Activated naive CD8-positive, alpha-beta T cell treated with anti-CD3 and anti-CD28 coated beads for 36 hours (primary cell): ENCODE results near the gene WDFY2. TPM values are rescaled to one million over a fixed set of nuclear protein-coding genes. Genes with fewer than 3 reads are reported as not detected.
"Not testable (repeated sequence)": the region's sequence is repeated elsewhere in the genome, so short reads cannot be mapped to it uniquely, and the experiment has no call there.

Source experiments
- DNase-seq: peaks from one replicate; pipeline ENCODE4 v3.0.0; 2021
- H3K27ac Mint-ChIP-seq: one replicate; pipeline ENCODE4 v1.8.0; 2022; ENCODE audit warnings: mild to moderate bottlenecking, moderate library complexity, mixed read lengths
- H3K27me3 Mint-ChIP-seq: one replicate; pipeline ENCODE4 v1.8.0; 2022; ENCODE audit warnings: mild to moderate bottlenecking, mixed read lengths
- H3K36me3 Mint-ChIP-seq: one replicate; pipeline ENCODE4 v1.8.0; 2021; ENCODE audit warnings: mild to moderate bottlenecking, mixed read lengths
- H3K4me1 Mint-ChIP-seq: one replicate; pipeline ENCODE4 v1.8.0; 2021; ENCODE audit warnings: mixed read lengths
- H3K4me3 Mint-ChIP-seq: one replicate; pipeline ENCODE4 v1.8.0; 2022; ENCODE audit warnings: mild to moderate bottlenecking, moderate library complexity, mixed read lengths
- H3K9me3 Mint-ChIP-seq: one replicate; pipeline ENCODE4 v1.8.0; 2022; ENCODE audit warnings: mixed read lengths
- total RNA-seq, 2 experiments: library from RNA; stranded (reverse); gene quantifications; one replicate each; pipeline ENCODE4 v1.2.3, GENCODE V29; 2021

Gene WDFY2
- total RNA-seq, 2 experiments from 2014 or later, result 6.0 to 7.9 TPM

DNA sequence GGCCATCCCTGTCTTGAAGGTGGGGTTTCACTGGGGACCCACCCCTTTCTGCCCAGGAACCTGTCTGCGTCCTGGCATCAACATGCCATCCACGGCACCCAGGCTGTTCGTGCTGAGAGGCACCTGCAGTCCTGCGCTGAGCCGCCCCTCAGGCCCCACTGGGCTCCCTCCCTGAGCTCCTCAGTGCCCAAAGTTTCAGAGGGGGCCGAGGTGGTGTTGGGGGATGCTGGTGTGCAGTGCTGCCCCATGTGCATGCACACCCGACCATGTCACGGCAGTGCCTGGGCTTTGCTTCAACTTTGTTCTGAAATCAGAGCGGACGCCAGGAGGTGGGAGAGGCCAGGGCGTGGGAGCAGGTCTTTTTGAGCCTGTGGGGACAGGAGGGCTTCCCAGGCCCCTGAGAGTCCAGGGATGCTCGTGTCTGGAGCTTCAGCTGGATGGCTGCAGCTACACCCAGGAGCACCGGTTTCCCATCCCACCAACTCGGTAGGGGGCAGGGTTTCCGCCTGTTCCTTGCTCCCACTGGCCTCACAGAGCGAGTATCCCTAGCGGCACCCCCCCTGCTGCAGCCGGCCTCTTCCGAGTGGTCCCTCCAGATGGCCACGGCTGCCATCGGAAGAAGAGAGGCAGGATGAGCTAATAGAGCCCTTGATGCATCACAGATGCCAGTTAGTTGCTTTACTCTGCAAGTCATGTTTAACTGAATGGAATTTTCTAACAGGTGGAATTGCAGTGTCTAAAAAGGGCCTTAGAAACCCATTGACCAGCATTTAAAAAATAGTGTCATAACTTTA is 44.0 kb downstream of the WDFY2 start:
- DNase-seq, result no peak
- H3K27me3 Mint-ChIP-seq, result no peaks in the 10 kb centered on the region
- peaks cover 45% of the 10 kb centered on the region for H3K4me1 Mint-ChIP-seq
- H3K4me3 Mint-ChIP-seq, result no peak overlapping the region
- no peaks in the 10 kb centered on the region for H3K36me3 Mint-ChIP-seq
- H3K9me3 Mint-ChIP-seq, result no peaks in the 10 kb centered on the region
- no peak overlapping the region for H3K27ac Mint-ChIP-seq

GRCh38 chr13:51629491-51630287 is 45.4 kb downstream of the WDFY2 start:
- no peak overlapping the region for H3K27ac Mint-ChIP-seq
- DNase-seq, result no peak
- peaks cover 38% of the 10 kb centered on the region for H3K4me1 Mint-ChIP-seq
- no peaks in the 10 kb centered on the region for H3K27me3 Mint-ChIP-seq
- no peaks in the 10 kb centered on the region for H3K36me3 Mint-ChIP-seq
- peaks cover 1% of the 10 kb centered on the region for H3K9me3 Mint-ChIP-seq
- no peak overlapping the region for H3K4me3 Mint-ChIP-seq

GRCh38 chr13:51630288-51630615 is 46.0 kb downstream of the WDFY2 start:
- DNase-seq, result no peak
- H3K27me3 Mint-ChIP-seq, result no peaks in the 10 kb centered on the region
- peaks cover 1% of the 10 kb centered on the region for H3K9me3 Mint-ChIP-seq
- no peak overlapping the region for H3K4me3 Mint-ChIP-seq
- H3K36me3 Mint-ChIP-seq, result no peaks in the 10 kb centered on the region
- peaks cover 37% of the 10 kb centered on the region for H3K4me1 Mint-ChIP-seq
- H3K27ac Mint-ChIP-seq, result no peak overlapping the region

DNA sequence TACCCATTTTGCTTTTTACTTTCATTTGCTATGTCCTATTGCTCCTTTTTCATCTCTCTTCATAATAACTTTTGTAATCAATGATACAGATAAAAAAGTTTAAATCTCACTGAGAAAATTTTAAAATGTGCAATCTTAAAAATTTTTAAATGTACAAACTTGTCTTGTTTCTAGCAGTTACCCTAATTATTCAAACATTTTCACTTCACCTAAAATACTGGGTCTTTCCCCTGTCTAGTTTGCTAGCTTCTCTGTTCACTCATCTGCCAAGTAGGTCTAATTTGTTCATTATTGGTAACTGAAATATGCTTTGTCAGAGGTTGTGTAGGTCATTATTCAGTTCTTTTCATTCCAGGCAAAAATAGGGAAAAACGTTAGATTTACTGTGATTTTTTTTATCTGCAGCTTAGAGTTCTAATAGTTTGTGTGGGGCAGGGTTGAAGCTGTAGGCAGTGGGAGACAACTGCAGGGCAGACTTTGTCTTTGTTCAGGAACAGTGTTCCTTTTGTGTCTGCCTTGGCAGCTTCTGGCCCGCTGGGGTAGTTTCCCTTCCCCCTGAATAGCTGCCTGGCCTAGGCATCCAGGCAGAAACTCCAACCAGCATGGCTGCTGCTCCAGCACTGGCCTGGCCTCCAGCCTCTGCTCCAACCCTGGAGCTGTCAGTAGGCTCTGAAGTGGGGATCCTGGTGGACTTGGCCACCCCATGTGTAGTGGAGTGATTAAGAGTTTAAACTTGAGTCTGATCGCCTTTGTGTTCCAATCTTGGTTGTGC is 48.5 kb downstream of the WDFY2 start:
- Mint-ChIP-seq H3K36me3 (peaks cover 4% of the 10 kb centered on the region), H3K27ac (no peak overlapping the region), H3K9me3 (peaks cover 1% of the 10 kb centered on the region), H3K27me3 (no peaks in the 10 kb centered on the region), H3K4me1 (peaks cover 48% of the 10 kb centered on the region), H3K4me3 (no peak overlapping the region)
- DNase-seq, result no peak

DNA sequence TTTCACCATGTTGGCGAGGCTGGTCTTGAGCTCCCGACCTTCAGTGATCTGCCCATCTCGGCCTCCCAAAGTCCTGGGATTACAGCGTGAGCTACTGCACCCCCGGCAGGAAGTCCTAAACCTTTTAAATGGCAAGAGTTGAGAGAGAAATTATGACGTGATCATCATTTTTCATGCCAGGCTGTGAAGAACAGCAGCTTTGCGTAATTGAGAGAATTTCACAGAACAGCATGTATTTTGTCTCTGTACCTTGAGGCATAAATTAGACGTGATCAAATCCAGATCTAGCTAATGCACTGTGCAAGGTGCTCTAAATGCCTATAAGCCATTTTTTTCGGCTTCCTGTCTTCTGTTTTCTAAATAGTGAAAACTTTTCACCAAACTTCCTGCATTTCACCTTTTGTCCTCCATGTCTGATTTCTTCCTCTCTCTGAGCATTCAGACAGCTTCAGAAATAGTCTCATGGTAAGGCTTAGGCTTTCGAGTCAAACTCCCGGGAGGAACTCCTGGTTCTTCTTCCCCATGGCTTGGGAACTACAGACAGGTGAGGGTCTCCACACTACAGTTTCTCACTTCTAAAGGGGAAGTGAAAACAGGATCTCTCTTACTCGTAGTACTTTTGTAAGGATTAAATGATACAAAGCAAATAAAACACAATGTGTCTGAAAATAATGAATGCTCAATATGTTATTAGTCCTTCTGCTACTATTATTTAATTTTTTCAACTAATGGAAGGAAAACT is 51.0 kb downstream of the WDFY2 start:
- Mint-ChIP-seq H3K4me1 (peaks cover 33% of the 10 kb centered on the region), H3K4me3 (peak overlapping the region; percentile 54), H3K27ac (peak overlapping the region; percentile 73), H3K36me3 (peaks cover 4% of the 10 kb centered on the region), H3K27me3 (no peaks in the 10 kb centered on the region), H3K9me3 (peaks cover 1% of the 10 kb centered on the region)
- no peak for DNase-seq

DNA sequence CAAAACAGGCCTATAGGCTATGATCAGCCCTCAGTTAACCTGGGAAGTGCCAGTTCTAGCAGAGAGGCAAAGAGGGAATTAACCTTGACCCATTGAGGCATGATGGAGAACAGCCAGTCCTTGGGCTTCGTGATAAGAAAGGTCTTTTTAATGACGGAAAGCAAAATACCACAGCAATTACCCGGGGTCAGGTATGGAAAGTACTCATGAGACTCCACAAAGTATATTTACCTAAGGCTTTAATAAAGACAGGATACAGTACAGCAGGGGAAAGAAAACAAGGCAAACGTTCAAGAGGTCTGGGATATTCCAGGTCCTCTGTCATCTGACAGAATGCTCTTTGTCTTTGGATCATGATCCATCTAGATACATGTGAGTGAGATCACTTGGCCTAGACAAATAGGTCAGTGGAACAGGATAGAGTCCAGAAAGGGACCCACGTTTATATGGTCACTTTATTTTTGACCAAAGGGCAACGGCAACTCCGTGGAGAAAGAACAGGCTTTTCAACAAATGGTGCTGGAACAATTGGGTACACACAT is 52.2 kb downstream of the WDFY2 start:
- Mint-ChIP-seq H3K4me3 (no peak overlapping the region), H3K4me1 (peaks cover 33% of the 10 kb centered on the region), H3K9me3 (peaks cover 1% of the 10 kb centered on the region), H3K36me3 (peaks cover 4% of the 10 kb centered on the region), H3K27ac (no peak overlapping the region), H3K27me3 (no peaks in the 10 kb centered on the region)
- DNase-seq, result no peak

DNA sequence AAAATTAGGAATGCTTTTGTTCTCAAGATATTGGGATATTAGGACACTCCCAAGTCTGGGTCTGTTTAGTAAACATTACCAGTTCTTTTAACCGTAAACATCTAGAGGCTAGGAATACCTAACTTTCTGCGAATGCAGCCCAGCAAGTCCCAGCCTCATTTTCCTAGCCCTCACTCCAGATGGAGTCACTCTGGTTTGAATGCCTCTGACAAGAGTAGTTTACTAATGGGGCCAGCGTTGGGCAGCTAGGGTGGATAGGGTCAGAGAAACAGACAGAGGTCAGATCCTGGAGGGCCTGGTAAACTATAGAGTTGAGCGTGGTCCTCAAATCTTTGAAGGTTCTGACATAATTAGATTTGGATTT is 53.6 kb downstream of the WDFY2 start:
- H3K27me3 Mint-ChIP-seq, result no peaks in the 10 kb centered on the region
- H3K36me3 Mint-ChIP-seq, result peaks cover 4% of the 10 kb centered on the region
- no peak overlapping the region for H3K27ac Mint-ChIP-seq
- peaks cover 1% of the 10 kb centered on the region for H3K9me3 Mint-ChIP-seq
- peaks cover 26% of the 10 kb centered on the region for H3K4me1 Mint-ChIP-seq
- DNase-seq, result no peak
- H3K4me3 Mint-ChIP-seq, result no peak overlapping the region

- no peaks in the 10 kb centered on the region for H3K27me3 Mint-ChIP-seq
- H3K9me3 Mint-ChIP-seq, result peaks cover 1% of the 10 kb centered on the region
- H3K36me3 Mint-ChIP-seq, result peaks cover 4% of the 10 kb centered on the region
- peaks cover 27% of the 10 kb centered on the region for H3K4me1 Mint-ChIP-seq
- H3K4me3 Mint-ChIP-seq, result no peak overlapping the region
- H3K27ac Mint-ChIP-seq, result no peak overlapping the region
- DNase-seq, result no peak
These were observed 54.1 kb downstream of the WDFY2 start for GRCh38 chr13:51638216-51638871.

DNA sequence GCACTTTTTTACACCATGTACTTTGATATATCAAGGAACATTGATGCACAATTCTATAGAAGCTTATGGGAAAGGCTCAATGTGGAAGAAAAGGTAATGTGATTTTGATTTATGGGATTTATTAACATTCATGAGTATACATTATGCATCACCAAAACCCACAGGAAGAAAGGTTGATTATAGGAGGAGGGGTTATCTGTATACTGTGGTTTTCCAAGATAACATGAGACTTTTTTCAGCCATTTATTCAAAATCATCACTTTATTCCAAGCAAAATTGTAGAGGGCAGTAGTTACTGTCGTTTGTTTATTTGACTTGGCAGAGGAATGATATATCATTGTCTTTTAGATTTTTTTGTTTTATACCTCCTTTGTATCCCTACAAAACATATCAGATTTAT is 54.9 kb downstream of the WDFY2 start:
- Mint-ChIP-seq H3K27me3 (no peaks in the 10 kb centered on the region), H3K36me3 (peaks cover 5% of the 10 kb centered on the region), H3K27ac (no peak overlapping the region), H3K9me3 (peaks cover 1% of the 10 kb centered on the region), H3K4me1 (peaks cover 34% of the 10 kb centered on the region), H3K4me3 (no peak overlapping the region)
- no peak for DNase-seq

DNA sequence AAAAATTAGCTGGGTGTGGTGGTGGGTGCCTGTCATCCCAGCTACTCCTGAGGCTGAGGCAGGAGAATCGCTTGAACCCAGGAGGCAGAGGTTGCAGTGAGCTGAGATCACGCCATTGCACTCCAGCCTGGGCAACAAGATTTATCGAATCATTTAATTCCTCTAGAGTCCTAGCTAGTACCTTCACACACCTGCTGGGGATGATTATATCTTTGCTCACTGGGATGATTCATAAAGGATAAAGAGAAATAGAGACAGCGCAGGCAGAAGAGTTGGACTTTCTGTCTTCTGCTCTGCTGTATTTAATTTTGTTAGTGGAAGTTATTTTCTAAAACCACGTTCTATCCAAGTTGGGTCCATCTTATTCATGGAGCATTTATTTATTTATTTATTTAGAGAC is 56.4 kb downstream of the WDFY2 start:
- not testable (repeated sequence) for H3K9me3 Mint-ChIP-seq, DNase-seq, H3K27me3 Mint-ChIP-seq, H3K27ac Mint-ChIP-seq, H3K4me3 Mint-ChIP-seq, H3K36me3 Mint-ChIP-seq
- peaks cover 37% of the 10 kb centered on the region for H3K4me1 Mint-ChIP-seq

GRCh38 chr13:51643105-51643881 is 59.0 kb downstream of the WDFY2 start:
- H3K27me3 Mint-ChIP-seq, result no peaks in the 10 kb centered on the region
- peak overlapping the region; percentile 47 for H3K27ac Mint-ChIP-seq
- peaks cover 6% of the 10 kb centered on the region for H3K36me3 Mint-ChIP-seq
- no peak overlapping the region for H3K4me3 Mint-ChIP-seq
- DNase-seq, result no peak
- peaks cover 41% of the 10 kb centered on the region for H3K4me1 Mint-ChIP-seq
- no peaks in the 10 kb centered on the region for H3K9me3 Mint-ChIP-seq

DNA sequence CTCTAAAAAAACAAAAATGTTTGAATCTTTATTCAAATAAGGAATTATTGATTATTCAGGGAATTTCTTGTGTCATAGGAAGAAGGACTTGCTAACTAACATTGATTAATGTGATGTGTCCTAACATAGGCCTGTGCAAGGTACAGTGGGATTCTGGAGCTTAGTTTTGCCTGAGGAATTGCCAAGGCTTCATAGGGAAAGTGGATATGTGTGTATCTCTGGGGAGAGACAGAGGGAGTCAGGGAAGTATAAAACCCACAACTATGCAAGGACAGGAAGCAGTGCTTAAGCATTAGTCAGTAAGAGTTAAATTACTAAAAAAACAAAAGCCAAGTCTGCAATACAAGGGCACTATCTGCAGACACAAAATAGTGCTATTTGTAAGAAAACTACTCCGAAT is 59.6 kb downstream of the WDFY2 start:
- no peaks in the 10 kb centered on the region for H3K9me3 Mint-ChIP-seq
- peaks cover 6% of the 10 kb centered on the region for H3K36me3 Mint-ChIP-seq
- no peak overlapping the region for H3K4me3 Mint-ChIP-seq
- H3K27me3 Mint-ChIP-seq, result no peaks in the 10 kb centered on the region
- H3K4me1 Mint-ChIP-seq, result peaks cover 41% of the 10 kb centered on the region
- H3K27ac Mint-ChIP-seq, result peak overlapping the region; percentile 47
- DNase-seq, result no peak

GRCh38 chr13:51644654-51645053 is 60.4 kb downstream of the WDFY2 start:
- no peak for DNase-seq
- Mint-ChIP-seq H3K9me3 (peaks cover 2% of the 10 kb centered on the region), H3K36me3 (peaks cover 9% of the 10 kb centered on the region), H3K4me3 (no peak overlapping the region), H3K4me1 (peaks cover 41% of the 10 kb centered on the region), H3K27me3 (no peaks in the 10 kb centered on the region), H3K27ac (peak overlapping the region; percentile 88)
